Neural crest cell (in vitro differentiated cells): Measurements from ENCODE around the gene RUFY1. TPM values are rescaled to one million over a fixed set of nuclear protein-coding genes. Genes with fewer than 3 reads are reported as not detected.
"Not testable (repeated sequence)": the region's sequence is repeated elsewhere in the genome, so short reads cannot be mapped to it uniquely, and the experiment has no call there.

Experiments
- DNase-seq: peaks from one replicate; pipeline ENCODE4 v3.0.0; 2021; ENCODE audit warnings: low read depth, mixed read lengths, low spot score
- H3K27ac Mint-ChIP-seq: one replicate; pipeline ENCODE4 v1.8.0; 2021; ENCODE audit warnings: mild to moderate bottlenecking, mixed read lengths; ENCODE audit not compliant: unreplicated experiment
- H3K27me3 Mint-ChIP-seq: 2 replicates; pipeline ENCODE4 v1.8.0; 2021; ENCODE audit warnings: low read depth, mild to moderate bottlenecking, mixed read lengths
- H3K36me3 Mint-ChIP-seq: 2 replicates; pipeline ENCODE4 v1.8.0; 2021; ENCODE audit warnings: low read depth, mild to moderate bottlenecking, mixed read lengths
- H3K4me1 Mint-ChIP-seq: 2 replicates; pipeline ENCODE4 v1.8.0; 2021; ENCODE audit warnings: mixed read lengths
- H3K4me3 Mint-ChIP-seq: one replicate; pipeline ENCODE4 v1.8.0; 2021; ENCODE audit warnings: mild to moderate bottlenecking, mixed read lengths
- H3K9me3 Mint-ChIP-seq: 2 replicates; pipeline ENCODE4 v1.8.0; 2021; ENCODE audit warnings: mixed read lengths
- CTCF ChIP-seq: fragments of 200-600 bp; sonication (generic); conservative IDR thresholded peaks from 2 replicates; pipeline ENCODE4 v1.5.0; 2021; ENCODE audit warnings: antibody characterized with exemption, mild to moderate bottlenecking
- total RNA-seq: library from RNA; stranded (reverse); gene quantifications from 2 replicates; pipeline ENCODE4 v1.2.1, GENCODE V29; 2021

The RUFY1 gene
- total RNA-seq, 1 donor from 2014 or later: 54.9 TPM

GRCh38 chr5:179534431-179534830, 15.9 kb upstream of the RUFY1 start:
- TF ChIP-seq CTCF: no peak
- peaks cover 4% of the 10 kb centered on the region for H3K36me3 Mint-ChIP-seq
- no peak overlapping the region for H3K27ac Mint-ChIP-seq
- no peaks in the 10 kb centered on the region for H3K9me3 Mint-ChIP-seq
- no peak overlapping the region for H3K4me3 Mint-ChIP-seq
- DNase-seq: no peak
- no peaks in the 10 kb centered on the region for H3K27me3 Mint-ChIP-seq
- H3K4me1 Mint-ChIP-seq: peaks cover 4% of the 10 kb centered on the region

GRCh38 chr5:179536676-179537075, 13.7 kb upstream of the RUFY1 start:
- no peak overlapping the region for H3K4me3 Mint-ChIP-seq
- H3K9me3 Mint-ChIP-seq: no peaks in the 10 kb centered on the region
- H3K4me1 Mint-ChIP-seq: peaks cover under 1% of the 10 kb centered on the region
- no peak for DNase-seq
- no peak overlapping the region for H3K27ac Mint-ChIP-seq
- no peaks in the 10 kb centered on the region for H3K27me3 Mint-ChIP-seq
- no peaks in the 10 kb centered on the region for H3K36me3 Mint-ChIP-seq
- no peak for TF ChIP-seq CTCF

- Mint-ChIP-seq H3K9me3 (no peaks in the 10 kb centered on the region), H3K27me3 (no peaks in the 10 kb centered on the region), H3K36me3 (no peaks in the 10 kb centered on the region), H3K4me1 (no peaks in the 10 kb centered on the region), H3K27ac (no peak overlapping the region), H3K4me3 (no peak overlapping the region)
- DNase-seq: no peak
- no peak for TF ChIP-seq CTCF
Observed at GRCh38 chr5:179542170-179542569, 8.2 kb upstream of the RUFY1 start.

- not testable (repeated sequence) for H3K27ac Mint-ChIP-seq, H3K27me3 Mint-ChIP-seq, DNase-seq, H3K36me3 Mint-ChIP-seq, H3K4me3 Mint-ChIP-seq, H3K4me1 Mint-ChIP-seq, H3K9me3 Mint-ChIP-seq
Observed at GRCh38 chr5:179543275-179543674, 7.1 kb upstream of the RUFY1 start.

DNA sequence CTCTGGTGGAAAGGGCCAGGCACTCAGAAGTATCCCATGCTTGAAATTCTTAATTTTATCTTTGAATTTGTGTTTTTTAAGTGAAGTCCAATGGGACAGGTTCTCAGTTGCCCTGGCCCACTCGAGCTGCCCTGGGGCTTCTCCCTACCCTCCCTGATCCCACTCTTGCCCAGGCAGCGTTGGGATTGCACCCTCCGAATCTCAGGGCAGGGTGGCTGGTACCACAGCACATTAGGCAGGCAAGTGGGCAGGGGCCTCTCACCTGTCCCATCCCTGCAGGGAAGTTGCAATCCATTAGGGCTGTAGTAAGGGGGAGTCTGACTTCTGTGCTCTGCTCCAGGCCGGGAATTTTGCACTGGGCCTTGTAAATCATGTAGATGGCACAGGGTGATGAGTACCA, 2.7 kb downstream of the RUFY1 start:
- no peaks in the 10 kb centered on the region for H3K27me3 Mint-ChIP-seq
- H3K4me3 Mint-ChIP-seq: peak overlapping the region; percentile 98
- no peak for DNase-seq
- H3K9me3 Mint-ChIP-seq: no peaks in the 10 kb centered on the region
- H3K4me1 Mint-ChIP-seq: peaks cover 29% of the 10 kb centered on the region
- TF ChIP-seq CTCF: no peak
- no peak overlapping the region for H3K27ac Mint-ChIP-seq
- H3K36me3 Mint-ChIP-seq: peaks cover 11% of the 10 kb centered on the region

- peaks cover 11% of the 10 kb centered on the region for H3K36me3 Mint-ChIP-seq
- peak overlapping the region; percentile 98 for H3K4me3 Mint-ChIP-seq
- H3K9me3 Mint-ChIP-seq: no peaks in the 10 kb centered on the region
- H3K27me3 Mint-ChIP-seq: no peaks in the 10 kb centered on the region
- no peak for DNase-seq
- peaks cover 35% of the 10 kb centered on the region for H3K4me1 Mint-ChIP-seq
- no peak overlapping the region for H3K27ac Mint-ChIP-seq
- TF ChIP-seq CTCF: no peak
Observed at GRCh38 chr5:179553875-179554274, 3.5 kb downstream of the RUFY1 start.
